Sigmoid colon (tissue), 4 donors: ENCODE results near the gene PSMD7.
"Not testable (repeated sequence)": the region's sequence is repeated elsewhere in the genome, so short reads cannot be mapped to it uniquely, and the experiment has no call there.

ENCODE experiments used
- EP300 ChIP-seq, 4 donors: sonication (generic); formaldehyde crosslinking; IDR thresholded peaks; one replicate each; pipeline ENCODE4 v1.6.1; 2017; ENCODE audit warnings: antibody characterized with exemption in 4 of 4
- POLR2A ChIP-seq, 2 donors: fragments of 450-650 bp; IDR thresholded peaks; one replicate each; pipeline ENCODE4 v1.6.1; 2016; ENCODE audit warnings: antibody characterized with exemption in 2 of 2, mild to moderate bottlenecking in 2 of 2, moderate library complexity in 2 of 2
- POLR2AphosphoS5 ChIP-seq, 4 donors: sonication (generic); formaldehyde crosslinking; IDR thresholded peaks; one replicate each; pipeline ENCODE4 v1.6.1; 2017; ENCODE audit warnings: antibody characterized with exemption in 4 of 4
- TF ChIP-seq, protein P1 (sequence below), 4 experiments: fragments of 450-650 bp in 3 of 4; fragments of 200-600 bp in 1 of 4; IDR thresholded peaks; one replicate each; pipeline ENCODE4 v1.5.1; 2016 to 2019; ENCODE audit warnings: antibody characterized with exemption in 4 of 4, mild to moderate bottlenecking in 3 of 4, moderate library complexity in 2 of 4

DNA sequence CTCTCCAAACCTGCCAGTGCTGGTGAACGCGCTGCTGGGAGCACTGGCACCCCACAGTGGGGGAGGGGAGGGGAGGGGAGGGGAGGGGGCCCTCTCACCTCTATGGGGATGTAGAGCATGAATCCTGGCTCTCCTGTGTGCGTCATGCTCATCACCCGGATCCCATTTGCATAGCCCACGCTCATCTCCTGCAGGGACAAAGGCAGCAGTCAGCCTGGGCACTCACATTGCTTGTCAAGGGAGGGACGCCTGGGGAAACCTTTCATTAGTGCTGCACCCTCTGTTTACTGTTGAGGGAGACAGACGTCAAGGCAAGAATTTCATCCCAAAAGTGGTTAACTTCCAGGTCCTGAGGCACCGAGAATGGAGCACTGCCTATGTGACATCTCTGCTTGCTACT, 35.9 kb downstream of the PSMD7 start:
- TF ChIP-seq, protein P1, sequence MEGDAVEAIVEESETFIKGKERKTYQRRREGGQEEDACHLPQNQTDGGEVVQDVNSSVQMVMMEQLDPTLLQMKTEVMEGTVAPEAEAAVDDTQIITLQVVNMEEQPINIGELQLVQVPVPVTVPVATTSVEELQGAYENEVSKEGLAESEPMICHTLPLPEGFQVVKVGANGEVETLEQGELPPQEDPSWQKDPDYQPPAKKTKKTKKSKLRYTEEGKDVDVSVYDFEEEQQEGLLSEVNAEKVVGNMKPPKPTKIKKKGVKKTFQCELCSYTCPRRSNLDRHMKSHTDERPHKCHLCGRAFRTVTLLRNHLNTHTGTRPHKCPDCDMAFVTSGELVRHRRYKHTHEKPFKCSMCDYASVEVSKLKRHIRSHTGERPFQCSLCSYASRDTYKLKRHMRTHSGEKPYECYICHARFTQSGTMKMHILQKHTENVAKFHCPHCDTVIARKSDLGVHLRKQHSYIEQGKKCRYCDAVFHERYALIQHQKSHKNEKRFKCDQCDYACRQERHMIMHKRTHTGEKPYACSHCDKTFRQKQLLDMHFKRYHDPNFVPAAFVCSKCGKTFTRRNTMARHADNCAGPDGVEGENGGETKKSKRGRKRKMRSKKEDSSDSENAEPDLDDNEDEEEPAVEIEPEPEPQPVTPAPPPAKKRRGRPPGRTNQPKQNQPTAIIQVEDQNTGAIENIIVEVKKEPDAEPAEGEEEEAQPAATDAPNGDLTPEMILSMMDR (IDR thresholded peaks at IDR 0.05), result not testable (repeated sequence)
- not testable (repeated sequence) for TF ChIP-seq POLR2A, POLR2AphosphoS5, EP300 (IDR thresholded peaks at IDR 0.05)
